Stimulated activated CD4-positive, alpha-beta T cell treated with anti-CD3 and anti-CD28 coated beads, Interleukin-2, amount 100 ng/mL, for 48 hours (primary cell): ENCODE data around the gene LRRC23.
"Not testable (repeated sequence)": the region's sequence is repeated elsewhere in the genome, so short reads cannot be mapped to it uniquely, and the experiment has no call there.

Source experiments
- DNase-seq, 2 donors: peaks; one replicate each; pipeline ENCODE4 v3.0.0-alpha.2; 2020

The LRRC23 gene

DNA sequence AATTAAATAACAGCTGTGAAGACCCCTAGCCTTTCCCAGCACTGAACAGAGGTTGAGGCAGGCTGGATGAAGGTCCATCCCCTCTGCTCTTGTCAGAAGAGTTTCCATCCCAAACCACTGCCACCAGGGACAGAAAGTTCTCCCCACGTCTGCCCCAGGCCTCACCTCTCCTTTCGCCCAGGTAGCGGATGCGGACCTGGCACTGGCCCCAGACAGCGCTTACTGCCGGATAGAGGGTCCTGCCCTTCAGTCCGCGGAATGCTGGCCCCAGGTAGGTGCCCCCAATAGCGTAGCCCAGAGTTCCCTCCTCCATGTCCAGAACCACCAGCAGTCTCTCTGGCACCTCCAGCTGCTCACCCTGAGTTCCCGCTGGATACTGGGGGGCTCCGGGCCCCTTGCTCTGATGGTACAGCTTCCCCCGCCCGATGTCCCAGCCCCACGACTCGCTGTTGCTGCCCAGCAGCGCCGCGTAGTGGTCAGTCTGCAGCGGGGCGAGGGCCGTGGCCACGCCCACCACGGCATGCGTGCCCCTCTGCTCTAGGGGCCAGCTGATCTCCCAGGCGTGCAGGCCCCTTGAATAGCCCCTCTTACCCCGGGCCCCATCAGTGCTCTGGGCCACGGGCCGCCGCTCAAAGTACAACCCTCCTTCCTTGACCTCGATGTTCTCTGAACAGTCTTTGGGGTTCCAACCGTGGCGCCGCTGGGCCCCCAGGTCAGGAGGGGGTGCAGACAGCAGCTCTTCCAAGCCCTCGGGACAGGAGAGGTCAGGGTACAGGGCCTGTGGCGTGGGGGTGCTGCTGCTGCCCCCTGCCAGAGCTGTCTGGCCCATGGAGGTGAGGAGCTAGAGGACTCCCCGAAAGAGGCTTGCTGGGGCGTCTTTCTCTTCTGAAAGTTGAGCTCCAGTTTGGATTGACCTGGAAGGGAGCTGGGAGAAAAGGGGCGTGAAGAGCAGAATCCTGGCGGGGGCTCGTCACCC lies 32.3 kb upstream of the LRRC23 start:
- DNase-seq: peak; percentile 86 to 88

DNA sequence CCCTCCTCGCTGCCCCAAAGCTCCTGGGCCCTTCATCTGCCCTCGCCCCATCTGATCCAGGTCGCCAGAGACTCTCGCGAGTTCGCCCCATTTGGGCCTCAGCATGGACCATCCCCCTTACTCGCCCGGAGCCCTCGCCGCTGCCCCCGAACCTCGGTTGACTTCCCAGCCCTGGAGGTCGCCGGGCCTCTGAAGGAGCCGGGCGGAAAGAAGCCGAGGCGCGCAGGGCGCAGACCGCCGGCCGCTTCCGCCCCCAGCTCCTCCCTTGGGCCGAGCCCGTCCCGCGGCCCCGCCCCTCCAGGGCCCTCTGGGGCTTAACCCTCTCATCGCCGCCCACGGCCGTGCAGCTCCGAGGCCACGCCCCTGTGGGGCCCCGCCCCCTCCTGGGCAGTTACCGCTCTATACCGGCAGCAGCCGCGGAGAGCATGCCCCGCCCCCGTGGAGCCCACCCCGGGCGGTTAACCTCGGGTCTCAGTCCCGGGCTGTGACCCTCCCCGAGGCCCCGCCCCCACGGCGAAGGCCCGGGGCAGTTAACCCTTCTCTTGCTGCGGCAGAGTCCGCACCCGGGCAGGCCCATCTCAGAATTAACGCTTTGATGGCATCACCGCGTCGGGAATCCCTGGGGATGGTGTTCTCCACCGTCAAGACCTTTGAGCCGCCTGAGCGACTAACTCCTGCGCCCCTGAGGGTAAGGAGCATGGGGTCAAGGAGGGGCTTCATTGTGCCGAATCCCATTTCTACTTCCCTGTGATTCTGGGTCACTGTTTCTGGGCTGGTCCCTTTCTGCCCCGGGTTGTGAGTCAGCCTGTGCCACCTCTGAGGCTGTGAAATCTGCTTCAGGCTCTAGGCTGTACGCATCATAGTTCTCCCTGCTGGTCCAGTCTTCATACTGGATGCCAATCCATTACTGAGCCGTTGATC lies 31.3 kb upstream of the LRRC23 start, which contains the start of gene SPSB2:
Gene SPSB2, minus strand, starts transcription at position 210 of the 921 bp plus-strand sequence. CDS start 402 bp downstream, outside the sequence.
- DNase-seq: peak; percentile 99 to 100

- DNase-seq: not testable (repeated sequence)
These were observed 30.6 kb upstream of the LRRC23 start for GRCh38 chr12:6874015-6874368.

DNA sequence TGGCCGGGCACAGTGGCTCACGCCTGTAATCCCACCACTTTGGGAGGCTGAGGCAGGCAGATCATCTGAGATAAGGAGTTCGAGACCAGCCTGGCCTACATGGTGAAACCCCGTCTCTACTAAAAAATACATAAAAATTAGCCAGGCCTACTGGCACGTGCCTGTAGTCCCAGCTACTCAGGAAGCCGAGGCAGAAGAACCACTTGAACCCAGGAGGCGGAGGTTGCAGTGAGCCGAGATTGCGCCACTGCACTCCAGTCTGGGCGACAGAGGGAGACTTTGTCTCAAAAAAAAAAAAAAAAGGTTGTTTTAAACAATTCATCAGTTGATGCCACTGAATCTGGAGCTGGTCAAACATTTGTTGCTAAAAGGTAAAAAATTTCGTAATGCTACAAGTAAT lies 24.8 kb upstream of the LRRC23 start:
- not testable (repeated sequence) for DNase-seq

GRCh38 chr12:6883252-6883651 lies 21.4 kb upstream of the LRRC23 start:
- DNase-seq: no peak

GRCh38 chr12:6883683-6884082 lies 20.9 kb upstream of the LRRC23 start:
- DNase-seq: no peak

- DNase-seq: no peak
These were observed 20.1 kb upstream of the LRRC23 start for GRCh38 chr12:6884539-6884938.

- DNase-seq: not testable (repeated sequence)
These were observed 18.2 kb upstream of the LRRC23 start for GRCh38 chr12:6886206-6886999.

DNA sequence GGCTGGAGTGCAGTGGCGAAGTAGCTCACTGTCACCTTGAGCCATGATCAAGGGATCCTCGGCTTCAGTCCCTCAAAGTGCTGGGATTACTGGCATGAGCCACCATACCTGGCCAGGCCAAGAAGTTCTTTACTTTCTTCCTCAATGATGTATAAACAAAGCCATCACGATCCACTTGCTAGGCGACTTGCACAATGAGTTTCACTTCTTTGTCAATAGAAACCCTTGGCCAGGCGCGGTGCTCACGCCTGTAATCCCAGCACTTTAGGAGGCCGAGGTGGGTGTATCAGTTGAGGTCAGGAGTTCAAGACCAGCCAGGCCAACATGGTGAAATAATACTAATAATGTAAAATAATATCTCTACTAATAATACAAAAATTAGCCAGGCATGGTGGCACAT lies 17.2 kb upstream of the LRRC23 start:
- DNase-seq: no peak

DNA sequence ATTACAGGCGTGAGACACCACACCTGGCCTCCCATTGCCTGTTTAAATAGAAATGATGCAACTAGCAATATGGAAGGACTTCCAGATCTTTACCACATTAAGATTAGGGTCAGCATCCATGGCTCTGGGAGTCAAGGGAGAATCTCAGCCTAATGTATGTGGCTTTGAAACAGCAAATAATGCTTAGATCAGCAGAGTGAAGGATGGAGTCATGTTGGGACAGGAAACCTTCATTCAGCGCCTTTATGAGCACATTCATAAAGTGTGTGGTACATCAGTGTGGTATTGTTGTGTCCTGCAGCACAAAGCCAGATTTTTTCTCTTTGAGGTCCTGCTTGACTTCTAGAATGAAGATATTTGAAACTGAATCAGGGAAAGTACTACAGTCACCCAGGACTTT lies 16.3 kb upstream of the LRRC23 start:
- DNase-seq: no peak

DNA sequence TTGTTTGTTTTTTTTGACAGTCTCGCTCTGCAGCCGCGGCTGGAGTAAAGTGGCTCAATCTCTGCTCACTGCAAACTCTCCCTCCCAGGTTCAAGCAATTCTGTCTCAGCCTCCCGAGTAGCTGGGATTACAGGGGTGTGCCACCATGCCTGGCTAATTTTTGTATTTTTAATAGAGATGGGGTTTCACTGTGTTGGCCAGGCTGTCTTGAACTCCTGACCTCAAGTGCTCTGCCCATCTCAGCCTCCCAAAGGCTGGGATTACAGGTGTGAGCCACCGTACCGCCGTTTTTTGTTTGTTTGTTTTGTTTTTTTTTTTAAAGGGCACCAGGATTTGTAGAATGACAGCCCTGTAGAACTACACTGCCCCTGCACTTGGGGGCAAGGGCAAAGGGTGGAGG lies 15.8 kb upstream of the LRRC23 start:
- DNase-seq: not testable (repeated sequence)

- not testable (repeated sequence) for DNase-seq
These were observed 14.6 kb upstream of the LRRC23 start for GRCh38 chr12:6889775-6890573.

DNA sequence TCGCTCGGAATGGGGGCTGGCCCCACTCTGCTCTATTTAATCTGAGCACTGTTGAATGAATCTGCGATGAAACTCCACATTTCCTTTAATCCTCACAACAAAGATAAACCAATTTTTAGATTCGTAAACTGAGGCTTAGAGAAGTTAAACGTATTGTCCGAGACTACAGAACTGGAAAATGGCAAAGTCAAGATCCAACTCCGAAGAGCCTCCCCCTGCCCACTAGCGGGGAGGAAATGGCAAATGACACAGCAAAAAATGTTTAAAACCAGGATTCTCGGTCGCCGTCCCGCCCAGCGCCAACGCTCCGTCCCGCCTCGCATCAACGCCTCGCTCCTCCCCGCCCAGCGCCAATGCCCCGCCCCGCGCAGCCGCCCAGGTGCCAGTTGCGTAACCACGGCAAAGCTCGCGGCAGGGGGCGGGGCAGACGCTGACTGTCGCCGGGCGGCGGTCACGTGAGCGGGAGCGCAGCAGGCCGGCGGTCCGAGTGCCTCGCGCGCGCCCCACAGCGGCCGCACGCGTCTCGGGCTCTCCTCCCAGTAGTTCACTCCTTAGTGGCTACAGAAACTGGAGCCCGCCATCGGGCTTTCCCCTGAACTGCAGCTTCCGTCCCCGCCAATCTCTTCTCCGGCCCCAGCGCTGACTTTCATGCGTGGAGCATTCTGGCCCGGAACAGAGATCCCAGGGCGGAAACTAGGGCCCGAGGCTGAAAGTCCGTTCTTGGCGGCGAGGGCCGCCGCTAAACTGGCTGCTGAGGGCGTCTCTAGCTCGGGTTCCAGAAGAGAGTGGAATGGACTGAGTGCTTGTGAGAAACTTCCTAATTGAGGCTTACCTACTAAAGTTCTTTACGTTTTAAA lies 13.6 kb upstream of the LRRC23 start:
- peak; percentile 99 for DNase-seq

DNA sequence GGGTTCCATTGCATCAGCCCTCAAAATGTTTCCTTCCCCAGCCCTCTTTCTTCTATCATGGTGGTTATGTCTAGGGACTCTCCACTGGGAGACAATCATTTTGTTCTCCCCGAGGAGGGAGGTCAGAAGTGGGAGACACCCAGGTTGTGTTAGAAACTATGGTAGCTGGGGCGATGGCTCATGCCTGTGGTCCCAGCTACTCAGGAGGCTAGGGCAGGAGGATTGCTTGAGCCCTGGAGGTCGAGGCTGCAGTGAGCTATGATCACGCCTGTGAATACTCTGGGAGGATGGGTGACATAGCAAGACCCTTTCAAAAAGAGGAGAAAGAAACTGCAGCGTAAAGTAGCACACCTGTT lies 13.0 kb upstream of the LRRC23 start:
- no peak for DNase-seq

GRCh38 chr12:6892683-6893082 lies 11.9 kb upstream of the LRRC23 start:
- not testable (repeated sequence) for DNase-seq

DNA sequence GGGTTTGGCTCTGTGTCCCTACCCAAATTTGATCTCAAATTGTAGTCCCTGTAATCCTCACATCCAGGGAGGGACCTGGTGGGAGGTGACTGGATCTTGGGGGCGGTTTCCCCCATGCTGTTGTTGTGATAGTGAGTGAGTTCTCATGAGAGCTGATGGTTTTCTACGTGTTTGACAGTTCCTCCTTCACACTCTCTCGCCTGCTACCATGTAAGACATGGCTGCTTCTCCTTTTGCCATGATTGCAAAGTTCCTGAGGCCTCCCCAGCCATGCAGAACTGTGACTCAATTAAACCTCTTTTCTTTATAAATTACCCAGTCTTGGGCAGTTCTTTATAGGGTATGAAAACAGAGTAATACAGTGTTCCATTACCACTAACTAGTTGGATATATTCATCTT lies 10.3 kb upstream of the LRRC23 start:
- DNase-seq: no peak

DNA sequence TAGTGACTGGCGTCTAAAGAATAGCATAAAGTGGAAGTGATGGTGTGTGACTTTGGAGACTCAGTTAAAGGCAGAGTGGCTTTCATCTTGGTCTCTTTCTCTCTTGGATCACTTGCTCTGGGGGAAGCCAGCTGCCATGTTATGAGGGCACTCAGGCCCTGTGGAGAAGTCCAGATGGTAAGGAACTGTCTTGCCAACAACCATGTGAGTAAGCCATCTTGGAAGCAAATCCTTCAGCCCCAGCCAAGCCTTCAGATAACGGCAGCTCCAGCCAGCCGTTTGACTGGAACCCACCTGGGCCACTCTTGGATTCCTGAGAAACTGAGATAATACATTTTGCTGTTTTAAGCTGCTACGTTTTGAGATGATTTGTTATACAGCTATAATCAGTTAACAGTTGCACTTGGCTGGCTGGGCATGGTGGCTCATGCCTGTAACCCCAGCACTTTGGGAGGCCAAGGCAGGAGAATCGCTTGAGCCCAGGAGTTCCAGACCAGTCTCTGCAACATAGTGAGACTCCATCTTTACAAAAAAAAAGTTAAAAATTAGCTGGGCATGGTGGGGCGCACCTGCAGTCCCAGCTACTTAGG lies 7.7 kb upstream of the LRRC23 start:
- no peak for DNase-seq

DNA sequence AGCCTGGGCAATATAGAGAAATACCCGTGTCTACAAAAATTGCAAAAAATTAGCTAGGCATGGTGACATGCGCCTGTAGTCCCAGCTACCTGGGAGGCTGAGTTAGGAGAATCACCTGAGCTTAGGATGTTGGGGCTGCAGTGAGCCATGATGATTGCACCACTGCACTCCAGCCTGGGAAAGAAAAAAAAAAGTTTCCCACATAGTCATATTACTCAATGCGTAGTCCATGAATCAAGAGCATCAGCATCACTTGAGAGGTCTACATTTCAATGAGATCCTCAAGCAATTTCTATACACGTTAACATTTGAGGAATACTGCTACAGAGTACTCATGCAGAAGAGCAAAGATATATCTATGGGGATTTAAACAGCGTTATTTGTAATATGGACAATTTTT lies 5.2 kb upstream of the LRRC23 start:
- no peak for DNase-seq

- no peak for DNase-seq
These were observed 4.6 kb upstream of the LRRC23 start for GRCh38 chr12:6899837-6900519.

DNA sequence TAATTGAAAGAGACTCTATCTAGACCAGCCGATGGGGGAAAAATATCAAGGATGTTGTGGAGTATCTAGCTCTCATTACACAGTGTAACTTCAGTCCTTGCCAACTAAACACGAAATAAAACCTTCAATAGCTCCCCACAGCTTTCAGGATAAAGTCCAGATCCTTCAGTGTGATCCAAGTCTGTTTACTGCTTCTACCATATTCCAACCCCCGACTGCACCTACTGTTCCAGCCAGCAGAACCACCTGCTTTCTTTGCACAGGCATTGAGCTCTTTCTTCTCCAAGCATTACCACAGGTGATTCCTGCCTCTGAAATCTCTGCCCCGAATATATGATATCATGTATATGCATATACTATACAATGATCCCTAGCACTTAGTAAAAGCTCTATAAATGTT lies 2.2 kb upstream of the LRRC23 start:
- no peak for DNase-seq
